IMR-90 (cell line): Measurements from ENCODE around the gene GNG12. TPM values are rescaled to one million over a fixed set of nuclear protein-coding genes. Genes with fewer than 3 reads are reported as not detected.

Source experiments
- ATAC-seq: fragments of 200-7000 bp; cut with Tn5 transposase; 2 replicates; pipeline ENCODE4 v1.9.1; 2020; ENCODE audit warnings: low read depth, mild to moderate bottlenecking, moderate library complexity
- BruUV-seq: library from RNA; stranded (reverse); fragments of 400-500 nt; replicated peaks from 2 replicates; lab custom pipeline; 2021; lab: Mats Ljungman, UMichigan
- CTCF ChIA-PET: fragments of 300-600 bp; formaldehyde crosslinking; extraction: SDS; loops from one replicate; lab custom pipeline; 2021; ENCODE audit warnings: antibody characterized with exemption; lab: Yijun Ruan, JAX
- POLR2A ChIA-PET: fragments of 300-600 bp; sonication (Branson Sonifier 250); formaldehyde crosslinking; loops from one replicate; lab custom pipeline; 2022; ENCODE audit warnings: antibody characterized with exemption; ENCODE audit not compliant: unreplicated experiment; lab: Charles Lee
- DNase-seq: peaks from one replicate; pipeline ENCODE4 v3.0.0; 2013
- H2AFZ ChIP-seq: replicated peaks from 2 replicates; pipeline ENCODE3; 2013; ENCODE audit warnings: low read length, mild to moderate bottlenecking; ENCODE audit not compliant: poor library complexity
- H2AK5ac ChIP-seq: 2 replicates; pipeline ENCODE4 v1.6.1; 2013; ENCODE audit warnings: low read depth, low read length, inconsistent platforms
- H2AK9ac ChIP-seq: replicated peaks from 2 replicates; pipeline ENCODE3; 2013; ENCODE audit warnings: mild to moderate bottlenecking, low read depth, low read length, moderate library complexity; ENCODE audit not compliant: poor library complexity
- H2BK120ac ChIP-seq: 2 replicates; pipeline ENCODE4 v1.6.1; 2013; ENCODE audit warnings: low read depth, low read length, inconsistent platforms
- H2BK15ac ChIP-seq: 3 replicates; pipeline ENCODE4 v1.6.1; 2013; ENCODE audit warnings: low read depth, low read length, inconsistent platforms
- H2BK20ac ChIP-seq: 2 replicates; pipeline ENCODE4 v1.6.1; 2013; ENCODE audit warnings: low read depth, mild to moderate bottlenecking, inconsistent platforms, low read length, moderate library complexity
- H2BK5ac ChIP-seq: 2 replicates; pipeline ENCODE4 v1.6.1; 2013; ENCODE audit warnings: mild to moderate bottlenecking, low read depth, low read length, inconsistent platforms; ENCODE audit not compliant: poor library complexity, severe bottlenecking
- H3K14ac ChIP-seq: replicated peaks from 2 replicates; pipeline ENCODE4 v1.6.1; 2013; ENCODE audit warnings: low read depth, low read length, inconsistent platforms
- H3K18ac ChIP-seq: 2 replicates; pipeline ENCODE4 v1.6.1; 2013; ENCODE audit warnings: low read depth, low read length, control low read depth
- H3K23ac ChIP-seq: 2 replicates; pipeline ENCODE4 v1.6.1; 2013; ENCODE audit warnings: low read depth, low read length, inconsistent platforms
- H3K27ac ChIP-seq: 2 replicates; pipeline ENCODE4 v1.5.1; 2013; ENCODE audit warnings: mild to moderate bottlenecking, control low read depth, low read length; ENCODE audit not compliant: insufficient read depth
- H3K27me3 ChIP-seq: 2 replicates; pipeline ENCODE4 v1.6.1; 2013; ENCODE audit warnings: low read length; ENCODE audit not compliant: control insufficient read depth, insufficient read depth
- H3K36me3 ChIP-seq: 2 replicates; pipeline ENCODE4 v1.6.1; 2013; ENCODE audit warnings: low read length, mixed read lengths; ENCODE audit not compliant: control insufficient read depth, insufficient read depth
- H3K4ac ChIP-seq: 2 replicates; pipeline ENCODE4 v1.6.1; 2013; ENCODE audit warnings: low read depth, low read length, inconsistent platforms
- H3K4me1 ChIP-seq: 2 replicates; pipeline ENCODE4 v1.6.1; 2013; ENCODE audit warnings: low read length, mixed read lengths; ENCODE audit not compliant: control insufficient read depth, insufficient read depth
- H3K4me2 ChIP-seq: 2 replicates; pipeline ENCODE4 v1.6.1; 2013; ENCODE audit warnings: low read depth, mild to moderate bottlenecking, control low read depth, low read length, moderate library complexity
- H3K4me3 ChIP-seq: 2 replicates; pipeline ENCODE4 v1.5.1; 2013; ENCODE audit warnings: low read depth, mild to moderate bottlenecking, control low read depth, low read length, moderate library complexity; ENCODE audit not compliant: insufficient read depth
- H3K56ac ChIP-seq: 2 replicates; pipeline ENCODE4 v1.6.1; 2013; ENCODE audit warnings: low read length, inconsistent platforms; ENCODE audit not compliant: insufficient read depth; ENCODE audit errors: extremely low read depth
- H3K79me1 ChIP-seq, 2 experiments: 2 replicates each; pipeline ENCODE4 v1.6.1; 2013; ENCODE audit warnings: low read length in 2 of 2, inconsistent platforms in 1 of 2, low read depth in 1 of 2
- H3K9ac ChIP-seq: 2 replicates; pipeline ENCODE4 v1.6.1; 2013; ENCODE audit warnings: low read depth, low read length, control low read depth
- H3K9me1 ChIP-seq: 2 replicates; pipeline ENCODE4 v1.6.1; 2013; ENCODE audit warnings: low read length, inconsistent platforms; ENCODE audit not compliant: insufficient read depth
- H3K9me3 ChIP-seq: 2 replicates; pipeline ENCODE4 v1.6.1; 2013; ENCODE audit warnings: low read length; ENCODE audit not compliant: control insufficient read depth, insufficient read depth
- H4K20me1 ChIP-seq: 2 replicates; pipeline ENCODE4 v1.6.1; 2013; ENCODE audit warnings: low read length, inconsistent platforms; ENCODE audit not compliant: insufficient read depth
- H4K5ac ChIP-seq: 2 replicates; pipeline ENCODE4 v1.6.1; 2013; ENCODE audit warnings: mild to moderate bottlenecking, low read depth, low read length, control low read depth
- H4K8ac ChIP-seq, 2 experiments: 2 replicates each; pipeline ENCODE4 v1.6.1; 2013; ENCODE audit warnings: low read depth in 2 of 2, low read length in 2 of 2, control low read depth in 1 of 2, inconsistent platforms in 1 of 2
- H4K91ac ChIP-seq: 2 replicates; pipeline ENCODE4 v1.6.1; 2013; ENCODE audit warnings: low read depth, low read length, inconsistent platforms; ENCODE audit not compliant: insufficient read depth
- BHLHE40 ChIP-seq: fragments of 150-350 bp; IDR thresholded peaks from 2 replicates; pipeline ENCODE4 v1.6.1; 2016; ENCODE audit warnings: mild to moderate bottlenecking, low read depth, low read length
- CTCF ChIP-seq: conservative IDR thresholded peaks from 2 replicates; pipeline ENCODE4 v1.5.1; 2012; ENCODE audit warnings: mild to moderate bottlenecking, low read depth, low read length, improper control_type of control experiment
- MAFK ChIP-seq: IDR thresholded peaks from 2 replicates; pipeline ENCODE4 v1.6.1; 2012; ENCODE audit warnings: low read depth, low read length, improper control_type of control experiment
- MAZ ChIP-seq: IDR thresholded peaks from 2 replicates; pipeline ENCODE4 v1.6.1; 2012; ENCODE audit warnings: low read depth, mild to moderate bottlenecking, low read length, improper control_type of control experiment, moderate library complexity, borderline replicate concordance
- MXI1 ChIP-seq: IDR thresholded peaks from 2 replicates; pipeline ENCODE4 v1.6.1; 2012; ENCODE audit warnings: low read depth, mild to moderate bottlenecking, low read length, moderate library complexity, borderline replicate concordance
- POLR2A ChIP-seq: IDR thresholded peaks from 2 replicates; pipeline ENCODE4 v1.6.1; 2012; ENCODE audit warnings: mild to moderate bottlenecking, low read depth, low read length
- RAD21 ChIP-seq: IDR thresholded peaks from 2 replicates; pipeline ENCODE4 v1.6.1; 2012; ENCODE audit warnings: low read length, improper control_type of control experiment
- RFX5 ChIP-seq: IDR thresholded peaks from 2 replicates; pipeline ENCODE4 v1.8.0; 2012; ENCODE audit warnings: low read depth, mild to moderate bottlenecking, low read length, moderate library complexity
- WGBS, 2 experiments: methylation state at CpG; one replicate each; pipeline versions ENCODE4 v1.1.5 to v1.1.7; 2013; ENCODE audit warnings: missing lambda C conversion rate in 2 of 2; ENCODE audit not compliant: insufficient read length in 1 of 2; ENCODE audit errors: extremely low coverage in 2 of 2; 5-methylcytosine and 5-hydroxymethylcytosine counted together
- dilution Hi-C: fragments of 300-500 bp; cut with HindIII; formaldehyde crosslinking; loops from one replicate; pipeline ENCODE4 v1.14.3; 2018; ENCODE audit warnings: low sequenced_read_pairs; ENCODE audit not compliant: unreplicated experiment
- in situ Hi-C: fragments of 300-500 bp; cut with MboI; formaldehyde crosslinking; loops from 3 replicates; pipeline ENCODE4 v1.14.3; 2019; ENCODE audit warnings: low sequenced_read_pairs, inconsistent platforms, mixed read lengths
- intact Hi-C: fragments of 100-400 bp; cut with micrococcal nuclease; formaldehyde crosslinking; loops from 2 replicates; pipeline ENCODE4 v1.10.0; 2022
- polyA plus RNA-seq, 3 experiments: library from polyadenylated mRNA; depleted of rRNA; stranded (reverse); fragments of >200 nt; gene quantifications; 2 replicates each; pipeline ENCODE4 v1.2.3, GENCODE V29; 2012; ENCODE audit warnings: low replicate concordance in 1 of 3
- total RNA-seq: library from RNA; depleted of rRNA; stranded (reverse); fragments of >200 nt; gene quantifications from 2 replicates; pipeline ENCODE4 v1.2.3, GENCODE V29; 2012
- TF ChIP-seq, protein P1 (sequence below): fragments of 150-350 bp; IDR thresholded peaks from 2 replicates; pipeline ENCODE4 v1.6.1; 2017; ENCODE audit warnings: mild to moderate bottlenecking, antibody characterized with exemption, low read length, low read depth

GNG12 gene
- total and polyA plus RNA-seq, 2 of the 4 experiments (the other 2 are of a cell fraction) = 92.3 to 132 TPM

- intact Hi-C loops = no loop called here
- no peak overlapping the region for H3K4me3 ChIP-seq
- H4K8ac ChIP-seq = no peak overlapping the region
- no peak overlapping the region for H3K23ac ChIP-seq
- H3K9me3 ChIP-seq = no peaks in the 10 kb centered on the region
- H3K36me3 ChIP-seq = no peaks in the 10 kb centered on the region
- no peak overlapping the region for H2BK20ac ChIP-seq
- ChIA-PET CTCF (no interaction called here), POLR2A (no interaction called here)
- H2AFZ ChIP-seq = no peak overlapping the region
- no peaks in the 10 kb centered on the region for H4K20me1 ChIP-seq
- no peak for ATAC-seq
- H3K79me1 ChIP-seq = no peaks in the 10 kb centered on the region
- no TSS peak for BruUV-seq
- DNase-seq = no peak
- TF ChIP-seq POLR2A (no peak), MXI1 (no peak), CTCF (no peak), RFX5 (no peak), BHLHE40 (no peak), MAZ (no peak), RAD21 (no peak), MAFK (no peak)
- TF ChIP-seq, protein P1, sequence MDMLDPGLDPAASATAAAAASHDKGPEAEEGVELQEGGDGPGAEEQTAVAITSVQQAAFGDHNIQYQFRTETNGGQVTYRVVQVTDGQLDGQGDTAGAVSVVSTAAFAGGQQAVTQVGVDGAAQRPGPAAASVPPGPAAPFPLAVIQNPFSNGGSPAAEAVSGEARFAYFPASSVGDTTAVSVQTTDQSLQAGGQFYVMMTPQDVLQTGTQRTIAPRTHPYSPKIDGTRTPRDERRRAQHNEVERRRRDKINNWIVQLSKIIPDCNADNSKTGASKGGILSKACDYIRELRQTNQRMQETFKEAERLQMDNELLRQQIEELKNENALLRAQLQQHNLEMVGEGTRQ = no peak
- no peak overlapping the region for H2BK120ac ChIP-seq
- H2BK5ac ChIP-seq = no peak overlapping the region
- H4K91ac ChIP-seq = no peak overlapping the region
- no peaks in the 10 kb centered on the region; the same call in 1 of the 2 replicates for H3K9me1 ChIP-seq
- WGBS, 2 experiments = 90% methylated on average over 2 of the region's 2 CpGs; no CpG with 5 or more reads in 1 of the 2 experiments
- no peak overlapping the region for H4K5ac ChIP-seq
- H2BK15ac ChIP-seq = no peak overlapping the region
- dilution Hi-C loops = no loop called here
- H3K27me3 ChIP-seq = no peaks in the 10 kb centered on the region
- no peak overlapping the region for H3K56ac ChIP-seq
- H3K14ac ChIP-seq = no peak overlapping the region
- H3K4ac ChIP-seq = no peak overlapping the region
- no peak overlapping the region for H3K9ac ChIP-seq
- no peak overlapping the region for H2AK5ac ChIP-seq
- in situ Hi-C loops = no loop called here
- H2AK9ac ChIP-seq = no peak overlapping the region
- no peak overlapping the region for H3K18ac ChIP-seq
- H3K27ac ChIP-seq = no peak overlapping the region
- peaks cover 6% of the 10 kb centered on the region for H3K4me1 ChIP-seq
- no peak overlapping the region for H3K4me2 ChIP-seq
These were observed 30.4 kb upstream of the GNG12 start for GRCh38 chr1:67863637-67864036.
